Measurements from ENCODE around the gene ISY1. TPM values are rescaled to one million over a fixed set of nuclear protein-coding genes. Genes with fewer than 3 reads are reported as not detected.

The ISY1 gene
- total and polyA plus RNA-seq, 2 donors (not counting 1 experiment from before 2014, with no cell fraction given) = 26.4 to 49.6 TPM

- H3K27me3 Mint-ChIP-seq = no peaks in the 10 kb centered on the region
- whole genome bisulfite sequencing (ENCODE audit: insufficient coverage) = 95% methylated on average over 5 of the region's 5 CpGs
- H3K27ac Mint-ChIP-seq = no peak overlapping the region
- Histone ChIP-seq H3K4me2 (replicated peaks; ENCODE audit: low read depth, low read length, poor library complexity, severe bottlenecking) (no peak overlapping the region), H3K36me3 (replicated peaks in 1 of 2; ENCODE audit: control extremely low read depth in 1 of 2, control insufficient read depth in 1 of 2, extremely low read depth in 1 of 2, insufficient read depth in 2 of 2, low read length in 1 of 2) (peaks cover 29 to 79% of the 10 kb centered on the region in 2 experiments), H3K27me3 (replicated peaks in 1 of 4; ENCODE audit: control extremely low read depth in 1 of 4, control insufficient read depth in 3 of 4, insufficient read depth in 4 of 4, low read length in 3 of 4) (no peaks in the 10 kb centered on the region), H3K9ac (ENCODE audit: low read length) (no peak overlapping the region), H3K79me2 (ENCODE audit: control insufficient read depth, insufficient read depth, low read length) (no peaks in the 10 kb centered on the region), H3K9me3 (ENCODE audit: control extremely low read depth in 1 of 3, control insufficient read depth in 2 of 3, insufficient read depth in 1 of 3, low read length in 2 of 3) (no peaks in the 10 kb centered on the region), H2AFZ (ENCODE audit: insufficient read depth, low read depth, low read length, poor library complexity, severe bottlenecking) (no peak overlapping the region), H3K4me3 (ENCODE audit: control extremely low read depth in 1 of 5, extremely low read depth in 1 of 5, insufficient read depth in 1 of 5, low read depth in 2 of 5, low read length in 4 of 5) (no peak overlapping the region), H4K20me1 (ENCODE audit: control insufficient read depth, insufficient read depth, low read length, poor library complexity, severe bottlenecking) (peaks cover 11% of the 10 kb centered on the region), H3K27ac (ENCODE audit: low read length in 2 of 2) (no peak overlapping the region), H3K4me1 (ENCODE audit: control insufficient read depth in 2 of 2, insufficient read depth in 2 of 2, low read length in 2 of 2) (no peaks in the 10 kb centered on the region)
- DNase-seq (no peak), ATAC-seq (ENCODE audit: low read depth) (no peak)
- CTCF ChIA-PET = no interaction called here
- POLR2A ChIA-PET = interaction anchor here (0.5 to 1.7 kb wide), 2 partner anchors 11 to 13 kb away, joined by 3 to 4 read pairs; partner anchors contain the start of gene RAB43
- TF ChIP-seq EZH2 (IDR thresholded peaks at IDR 0.05; ENCODE audit: borderline replicate concordance, insufficient read depth, low read depth, low read length, poor library complexity, severe bottlenecking) (no peak), CTCF (IDR thresholded peaks at IDR 0.05) (no peak)
- intact Hi-C loops (cut with micrococcal nuclease) = no loop called here
- no peaks in the 10 kb centered on the region for H3K4me1 Mint-ChIP-seq
- no peaks in the 10 kb centered on the region for H3K9me3 Mint-ChIP-seq (ENCODE audit: insufficient read depth)
- no peak overlapping the region for H3K4me3 Mint-ChIP-seq
Measured at GRCh38 chr3:129132097-129132866, 28.6 kb downstream of the ISY1 start.

- Mint-ChIP-seq H3K27me3 (no peaks in the 10 kb centered on the region), H3K27ac (no peak overlapping the region), H3K9me3 (ENCODE audit: insufficient read depth) (no peaks in the 10 kb centered on the region), H3K4me3 (no peak overlapping the region), H3K4me1 (no peaks in the 10 kb centered on the region)
- no peak for ATAC-seq (ENCODE audit: low read depth)
- peaks cover 11% of the 10 kb centered on the region for H4K20me1 ChIP-seq (ENCODE audit: control insufficient read depth, insufficient read depth, low read length, poor library complexity, severe bottlenecking)
- H3K36me3 ChIP-seq (replicated peaks in 1 of 2; ENCODE audit: control extremely low read depth in 1 of 2, control insufficient read depth in 1 of 2, extremely low read depth in 1 of 2, insufficient read depth in 2 of 2, low read length in 1 of 2) = peaks cover 29 to 76% of the 10 kb centered on the region in 2 experiments
- no peaks in the 10 kb centered on the region for H3K27me3 ChIP-seq (replicated peaks in 1 of 4; ENCODE audit: control extremely low read depth in 1 of 4, control insufficient read depth in 3 of 4, insufficient read depth in 4 of 4, low read length in 3 of 4)
- no peak for DNase-seq
- intact Hi-C loops (cut with micrococcal nuclease) = no loop called here
- no peak overlapping the region for H2AFZ ChIP-seq (ENCODE audit: insufficient read depth, low read depth, low read length, poor library complexity, severe bottlenecking)
- no peak overlapping the region for H3K27ac ChIP-seq (ENCODE audit: low read length in 2 of 2)
- no peak overlapping the region for H3K9ac ChIP-seq (ENCODE audit: low read length)
- ChIA-PET CTCF (no interaction called here), POLR2A (interaction anchor here (0.5 kb wide), 1 partner anchor 14 kb away, joined by 3 read pairs; no protein-coding TSS in a partner anchor)
- TF ChIP-seq CTCF (IDR thresholded peaks at IDR 0.05) = no peak
- TF ChIP-seq EZH2 (IDR thresholded peaks at IDR 0.05; ENCODE audit: borderline replicate concordance, insufficient read depth, low read depth, low read length, poor library complexity, severe bottlenecking) = no peak
- no peaks in the 10 kb centered on the region for H3K4me1 ChIP-seq (ENCODE audit: control insufficient read depth in 2 of 2, insufficient read depth in 2 of 2, low read length in 2 of 2)
- H3K9me3 ChIP-seq (ENCODE audit: control extremely low read depth in 1 of 3, control insufficient read depth in 2 of 3, insufficient read depth in 1 of 3, low read length in 2 of 3) = no peaks in the 10 kb centered on the region
- H3K4me3 ChIP-seq (ENCODE audit: control extremely low read depth in 1 of 5, extremely low read depth in 1 of 5, insufficient read depth in 1 of 5, low read depth in 2 of 5, low read length in 4 of 5) = no peak overlapping the region
- no peaks in the 10 kb centered on the region for H3K79me2 ChIP-seq (ENCODE audit: control insufficient read depth, insufficient read depth, low read length)
- H3K4me2 ChIP-seq (replicated peaks; ENCODE audit: low read depth, low read length, poor library complexity, severe bottlenecking) = no peak overlapping the region
- no CpG with 5 or more reads among the region's 2 CpGs for WGBS (ENCODE audit: insufficient coverage)
Measured at GRCh38 chr3:129131465-129132088, 29.3 kb downstream of the ISY1 start.

All from B cell (primary cell).